Activated CD8-positive, alpha-beta memory T cell treated with anti-CD3 and anti-CD28 coated beads for 24 hours (primary cell): ENCODE results near the gene CAPN15.
"Not testable (repeated sequence)": the region's sequence is repeated elsewhere in the genome, so short reads cannot be mapped to it uniquely, and the experiment has no call there.

ENCODE experiments used
- DNase-seq: peaks from one replicate; pipeline ENCODE4 v3.0.0-alpha.2; 2020

Gene CAPN15

DNA sequence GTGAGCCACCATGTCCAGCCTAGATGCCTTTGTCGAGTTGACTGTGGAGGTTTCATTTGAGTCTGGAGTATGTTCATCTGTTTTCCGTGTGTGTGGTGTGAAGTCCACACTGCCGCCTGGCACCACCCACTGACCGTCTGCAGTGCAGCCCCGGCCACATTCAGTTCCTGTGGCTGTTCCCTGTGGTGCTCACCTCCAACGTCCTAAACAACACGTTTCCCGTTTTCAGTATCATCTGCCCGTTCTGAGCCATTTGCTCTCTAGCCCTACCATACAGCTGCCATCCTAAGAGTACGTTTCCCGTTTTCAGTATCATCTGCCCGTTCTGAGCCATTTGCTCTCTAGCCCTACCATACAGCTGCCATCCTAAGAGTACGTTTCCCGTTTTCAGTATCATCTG, 20.0 kb upstream of the CAPN15 start:
- DNase-seq = not testable (repeated sequence)

DNA sequence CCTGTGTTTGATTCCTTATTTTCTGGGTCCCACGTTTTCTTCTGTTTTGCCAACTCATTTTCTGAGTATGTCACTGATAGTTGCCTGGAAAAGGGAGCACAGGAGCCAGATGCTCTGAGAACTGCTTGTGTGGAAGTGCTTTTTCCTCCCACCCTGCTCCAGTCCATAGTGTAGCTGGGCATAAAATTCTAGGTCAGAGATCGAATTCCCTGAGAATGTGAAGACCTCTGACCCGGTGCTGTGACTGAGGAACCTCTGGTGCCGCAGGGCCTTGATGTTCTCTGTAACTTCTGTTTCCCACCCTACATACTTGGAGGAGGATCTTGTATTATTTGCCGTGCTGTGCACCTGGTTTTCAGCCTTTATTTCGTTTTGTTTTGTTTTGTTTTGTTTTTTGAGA, 19.5 kb upstream of the CAPN15 start:
- no peak for DNase-seq

DNA sequence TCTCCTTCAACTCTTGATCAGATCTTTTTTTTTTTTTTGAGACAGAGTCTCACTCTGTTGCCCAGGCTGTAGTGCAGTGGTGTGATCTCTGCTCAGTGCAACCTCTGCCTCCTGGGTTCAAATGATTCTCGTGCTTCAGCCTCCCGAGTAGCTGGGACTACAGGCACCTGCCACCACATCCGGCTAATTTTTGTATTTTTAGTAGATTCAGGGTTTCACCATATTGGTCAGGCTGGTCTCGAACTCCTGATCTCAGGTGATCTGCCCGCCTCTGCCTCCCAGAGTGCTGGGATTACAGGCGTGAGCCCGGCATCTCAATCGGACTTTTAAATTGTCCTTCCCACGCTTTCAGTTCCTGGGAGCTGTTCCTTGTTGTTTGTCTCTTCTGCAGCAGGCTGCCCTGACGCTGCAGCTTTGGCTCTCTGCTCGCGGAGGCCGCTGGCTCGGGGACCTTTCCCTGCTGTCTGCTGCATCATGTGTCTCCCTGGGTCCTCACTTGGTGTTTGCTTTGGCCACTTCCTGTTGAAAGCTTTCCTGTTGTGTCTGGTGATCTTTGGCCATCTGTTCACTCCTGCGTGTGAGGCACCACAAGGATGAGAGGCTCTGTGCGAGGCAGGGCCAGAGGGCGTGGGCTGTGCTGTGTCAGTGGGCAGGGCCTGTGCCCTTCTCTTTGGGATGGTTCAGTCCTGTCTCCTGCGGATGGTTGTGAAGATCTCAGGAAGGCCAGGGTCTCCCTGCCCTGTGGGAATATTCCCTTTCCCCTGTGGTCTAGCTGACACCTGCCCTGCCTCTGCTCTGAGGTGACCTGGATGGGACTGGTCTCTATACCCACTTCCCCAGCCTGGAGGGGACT, 18.4 kb upstream of the CAPN15 start:
- no peak for DNase-seq

DNA sequence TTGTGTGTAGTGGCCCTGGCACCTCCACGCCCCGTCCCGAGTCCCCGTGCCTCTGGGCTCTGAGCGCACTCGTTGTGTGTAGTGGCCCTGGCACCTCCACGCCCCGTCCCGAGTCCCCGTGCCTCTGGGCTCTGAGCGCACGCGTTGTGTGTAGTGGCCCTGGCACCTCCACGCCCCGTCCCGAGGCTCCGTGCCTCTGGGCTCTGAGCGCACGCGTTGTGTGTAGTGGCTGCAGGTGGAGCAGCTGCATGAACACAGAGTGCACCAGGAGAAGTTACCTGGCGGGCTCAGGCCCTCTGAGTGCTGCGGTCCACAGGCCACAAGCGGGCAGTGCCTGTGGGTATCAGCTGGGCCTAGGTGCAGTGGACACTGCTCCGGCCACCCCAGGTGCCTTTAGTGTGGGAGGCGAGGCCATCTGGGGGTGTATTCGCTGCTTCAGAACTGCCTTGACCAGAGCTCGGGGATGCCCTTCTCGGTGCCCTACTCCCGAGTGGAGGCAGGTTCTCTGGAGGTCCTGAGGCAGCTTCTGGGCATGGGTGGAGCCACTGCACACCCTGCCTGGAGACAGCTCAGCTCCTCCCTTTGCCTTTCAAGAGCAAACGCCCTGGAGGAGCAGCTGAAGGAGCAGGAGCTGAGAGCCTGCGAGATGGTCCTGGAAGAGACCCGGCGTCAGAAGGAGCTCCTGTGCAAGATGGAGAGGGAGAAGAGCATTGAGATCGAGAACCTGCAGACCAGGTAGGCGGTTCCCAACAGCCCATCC, 17.3 kb upstream of the CAPN15 start:
- no peak for DNase-seq

DNA sequence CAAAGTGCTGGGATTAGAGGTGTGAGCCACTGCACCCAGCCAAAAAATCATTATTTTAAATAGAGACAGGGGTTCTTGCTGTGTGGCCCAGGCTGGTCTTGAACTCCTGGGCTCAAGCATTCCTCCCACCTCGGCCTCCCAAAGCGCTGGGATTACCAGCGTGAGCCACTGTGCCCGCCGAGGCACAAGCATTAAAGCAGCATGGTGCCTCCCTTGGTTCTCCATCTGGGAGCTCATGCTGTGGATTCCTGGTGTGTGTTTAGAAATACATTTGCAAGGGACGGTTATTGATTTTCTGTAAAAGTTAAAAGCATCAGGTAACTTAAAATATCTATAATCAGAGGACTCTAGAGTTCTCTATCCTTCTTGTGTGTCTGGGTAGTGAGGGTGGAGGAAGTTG, 14.7 kb upstream of the CAPN15 start:
- no peak for DNase-seq

DNA sequence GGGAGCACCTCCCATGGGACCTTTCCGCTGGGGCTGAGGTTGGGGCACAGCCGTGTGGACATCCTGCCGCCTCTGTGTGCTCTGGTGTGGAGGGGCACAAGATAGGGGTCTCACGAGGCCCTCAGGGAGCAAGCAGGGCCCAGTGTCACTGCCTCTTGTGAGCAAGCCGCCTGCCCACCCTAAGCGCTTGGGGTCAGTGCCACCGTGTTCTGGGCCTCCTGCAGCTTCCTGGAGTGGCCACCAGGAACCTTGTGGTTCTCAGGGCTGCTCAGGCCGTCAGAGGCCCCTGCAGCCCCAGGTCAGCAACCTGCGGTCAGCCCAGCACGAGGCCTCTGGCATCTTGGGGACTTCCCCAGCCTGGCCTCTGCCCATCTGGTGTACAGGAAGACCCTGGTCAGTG, 13.6 kb upstream of the CAPN15 start:
- DNase-seq = no peak

DNA sequence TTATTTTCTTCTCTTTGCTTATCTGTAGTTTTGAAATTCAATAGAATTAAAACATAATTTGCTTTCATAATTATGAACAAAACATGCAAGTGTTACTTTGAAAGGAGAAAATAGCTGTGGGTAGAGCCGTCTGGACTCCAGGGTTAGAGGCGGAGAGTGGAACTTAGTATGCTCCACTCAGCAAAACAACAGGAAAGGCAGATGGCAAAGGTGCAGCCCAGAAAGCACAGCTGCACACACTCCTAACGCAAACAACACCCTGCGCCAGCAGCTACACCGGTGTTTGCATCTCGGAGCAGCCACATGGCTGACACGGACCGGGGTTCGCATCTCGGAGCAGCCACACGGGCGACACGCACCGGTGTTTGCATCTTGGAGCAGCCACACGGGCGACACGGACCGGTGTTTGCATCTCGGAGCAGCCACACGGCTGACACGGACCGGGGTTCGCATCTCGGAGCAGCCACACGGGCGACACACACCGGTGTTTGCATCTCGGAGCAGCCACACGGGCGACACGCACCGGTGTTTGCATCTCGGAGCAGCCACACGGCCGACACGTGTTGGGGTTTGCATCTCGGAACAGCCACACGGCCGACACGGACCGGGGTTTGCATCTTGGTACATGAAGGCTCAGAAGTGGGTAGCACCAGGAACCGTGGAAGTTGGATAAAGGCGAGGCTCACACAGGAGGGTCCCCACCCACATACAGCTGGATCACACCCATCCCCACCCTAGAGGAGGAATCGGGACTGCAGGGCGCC, 12.2 kb upstream of the CAPN15 start:
- no peak for DNase-seq

DNA sequence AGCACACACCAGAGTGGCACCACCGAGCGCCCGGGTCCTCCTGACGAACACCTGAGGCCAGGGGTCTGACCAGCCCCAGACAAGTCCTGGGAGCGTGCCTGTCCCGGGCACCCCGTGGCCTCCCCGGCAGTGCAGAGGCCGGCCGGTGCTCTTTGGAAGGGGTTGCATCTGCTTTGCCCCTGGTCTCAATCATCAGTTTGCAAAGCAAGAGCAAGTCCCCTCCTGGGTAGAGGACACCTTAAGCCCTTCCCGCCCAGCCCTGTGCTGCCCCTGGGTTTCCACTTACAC, 11.6 kb upstream of the CAPN15 start:
- no peak for DNase-seq

DNA sequence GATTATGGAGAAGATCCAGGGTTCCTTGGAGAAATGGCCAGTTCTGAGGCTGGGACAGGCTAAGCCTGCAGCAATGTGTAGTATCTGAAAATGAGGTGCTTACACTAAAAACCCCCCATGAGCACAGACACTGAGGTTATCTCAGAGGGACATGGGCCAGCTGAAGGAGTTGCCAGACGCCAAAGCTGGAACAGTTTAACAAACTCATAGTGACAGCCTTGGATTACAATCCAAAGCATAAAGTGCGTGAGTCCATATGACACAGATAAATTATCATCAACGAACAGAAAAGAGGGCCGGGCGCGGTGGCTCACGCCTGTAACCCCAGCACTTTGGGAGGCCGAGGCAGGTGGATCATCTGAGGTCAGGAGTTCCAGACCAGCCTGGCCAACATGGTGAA, 11.2 kb upstream of the CAPN15 start:
- no peak for DNase-seq

DNA sequence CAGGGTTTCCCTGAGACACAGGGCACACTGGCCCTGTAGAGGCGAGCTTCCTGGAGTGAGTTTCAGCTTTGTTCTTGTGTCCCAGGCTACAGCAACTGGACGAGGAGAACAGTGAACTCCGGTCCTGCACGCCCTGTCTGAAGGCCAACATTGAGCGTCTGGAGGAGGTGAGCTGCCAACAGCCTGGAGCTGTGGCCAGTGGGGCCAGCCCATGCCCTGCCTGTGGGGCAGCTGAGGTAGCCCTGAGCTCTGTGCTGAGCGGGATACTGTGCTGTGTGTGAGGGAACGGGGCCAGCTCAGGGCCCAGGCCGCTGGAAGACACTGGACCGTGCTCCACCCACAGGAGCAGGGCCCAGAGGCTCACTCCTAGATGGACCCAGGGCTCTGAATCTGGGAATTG, 8.7 kb upstream of the CAPN15 start:
- no peak for DNase-seq

DNA sequence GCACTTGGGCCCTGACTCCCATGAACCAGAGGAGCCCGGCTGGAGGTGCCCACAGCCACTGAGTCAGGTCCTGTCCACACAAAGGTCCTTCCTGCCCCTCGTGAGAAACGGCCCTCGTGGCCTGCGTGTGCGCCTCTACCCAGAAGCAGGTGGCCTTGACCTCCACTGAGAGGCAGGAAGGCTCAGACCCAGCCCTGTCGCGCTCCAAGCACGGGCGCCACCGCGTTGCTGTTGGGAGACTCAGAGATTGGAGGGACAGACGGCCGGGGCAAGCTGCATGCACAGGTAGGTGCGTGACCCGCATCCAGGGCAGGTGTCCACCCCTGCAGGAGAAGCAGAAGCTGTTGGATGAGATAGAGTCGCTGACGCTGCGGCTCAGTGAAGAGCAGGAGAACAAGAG, 8.1 kb upstream of the CAPN15 start:
- no peak for DNase-seq

DNA sequence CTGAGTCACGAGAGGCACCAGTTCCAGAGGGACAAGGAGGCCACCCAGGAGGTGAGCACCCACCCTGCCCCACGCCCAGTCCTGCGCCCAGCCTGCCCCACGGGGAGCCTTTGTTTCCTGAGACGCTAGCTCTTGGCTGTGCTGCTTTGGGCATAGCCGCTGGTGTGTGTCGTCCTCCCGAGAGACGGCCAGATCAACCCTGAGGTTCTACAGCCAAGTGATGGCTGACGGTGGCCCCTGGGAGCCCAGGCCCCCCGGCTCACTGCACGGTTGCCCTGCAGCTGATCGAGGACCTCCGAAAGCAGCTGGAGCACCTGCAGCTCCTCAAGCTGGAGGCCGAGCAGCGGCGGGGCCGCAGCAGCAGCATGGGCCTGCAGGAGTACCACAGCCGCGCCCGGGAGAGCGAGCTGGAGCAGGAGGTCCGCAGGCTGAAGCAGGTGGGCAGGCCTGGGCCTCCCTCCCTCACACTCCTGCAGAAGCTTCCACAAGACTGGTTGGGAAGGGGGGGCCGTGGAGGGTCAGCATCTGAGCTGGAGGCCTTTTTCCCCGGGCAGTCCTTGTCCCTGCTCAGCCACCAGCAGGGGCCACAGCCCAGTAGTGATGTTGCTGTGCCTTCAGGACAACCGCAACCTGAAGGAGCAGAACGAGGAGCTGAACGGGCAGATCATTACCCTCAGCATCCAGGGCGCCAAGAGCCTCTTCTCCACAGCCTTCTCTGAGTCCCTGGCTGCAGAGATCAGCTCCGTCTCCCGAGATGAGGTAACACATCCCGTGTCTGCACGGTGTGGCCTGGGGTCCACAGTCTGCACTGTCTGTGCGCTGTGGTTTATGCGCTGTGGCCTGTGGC, 7.4 kb upstream of the CAPN15 start:
- no peak for DNase-seq

DNA sequence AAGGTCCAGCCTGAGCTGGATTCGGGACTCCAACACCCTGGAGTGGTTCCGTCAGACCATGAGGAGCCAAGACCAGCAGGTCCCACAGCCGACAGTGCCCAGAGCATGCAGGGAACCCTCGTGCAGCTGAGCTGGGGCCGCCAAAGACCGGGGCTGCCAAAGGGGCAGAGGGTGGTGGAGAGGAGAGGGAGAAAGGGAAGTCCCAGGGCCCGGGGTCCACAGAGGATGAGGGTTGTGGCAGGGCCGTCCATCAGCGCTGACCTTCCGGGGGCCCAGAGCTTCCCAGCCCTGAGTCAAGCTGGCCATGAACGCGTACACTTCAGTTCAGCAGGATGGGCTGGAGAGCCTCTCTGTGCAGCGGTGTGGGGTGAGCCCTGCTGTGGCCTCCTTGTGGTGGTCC, 6.7 kb upstream of the CAPN15 start:
- DNase-seq = no peak

DNA sequence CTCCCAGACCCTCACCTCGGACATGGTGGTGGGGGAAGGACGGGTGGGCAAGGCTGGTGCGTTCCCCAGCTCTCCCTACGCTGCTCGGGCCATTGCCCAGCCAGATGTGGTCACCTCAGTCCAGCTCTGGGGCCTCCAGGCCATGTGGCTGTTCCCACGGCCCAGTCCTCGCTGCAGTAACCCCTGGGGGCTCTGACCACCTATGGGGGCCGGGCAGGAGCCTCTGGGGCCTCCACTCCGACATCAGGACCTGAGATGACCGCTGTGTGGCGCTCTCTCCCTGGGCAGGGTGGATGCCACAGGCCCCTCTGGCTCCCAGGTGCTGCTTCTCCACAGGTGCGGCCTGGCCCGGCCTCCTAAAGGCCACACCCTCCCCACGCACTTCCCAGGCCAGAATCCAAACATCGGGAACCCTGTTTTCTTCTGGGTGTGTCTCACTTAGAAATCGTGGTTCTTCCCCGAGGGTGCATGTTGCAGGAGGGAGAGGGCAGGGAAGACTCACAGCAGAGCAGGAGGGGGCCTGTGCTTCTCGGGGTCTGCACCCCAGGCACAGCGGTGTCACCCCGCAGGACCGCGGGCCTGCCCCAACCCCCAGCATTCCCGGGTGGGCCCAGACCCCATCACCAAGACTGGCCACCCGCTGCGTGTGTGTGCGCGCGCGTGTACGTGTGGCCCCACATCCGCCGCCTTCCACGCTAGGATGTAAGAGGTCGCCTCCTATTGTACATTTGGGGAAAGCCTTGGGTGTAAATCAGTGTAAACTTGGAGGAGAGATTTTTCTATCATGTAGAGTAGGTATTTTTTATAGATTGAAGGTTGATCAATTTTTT, 5.9 kb upstream of the CAPN15 start:
- no peak for DNase-seq

DNA sequence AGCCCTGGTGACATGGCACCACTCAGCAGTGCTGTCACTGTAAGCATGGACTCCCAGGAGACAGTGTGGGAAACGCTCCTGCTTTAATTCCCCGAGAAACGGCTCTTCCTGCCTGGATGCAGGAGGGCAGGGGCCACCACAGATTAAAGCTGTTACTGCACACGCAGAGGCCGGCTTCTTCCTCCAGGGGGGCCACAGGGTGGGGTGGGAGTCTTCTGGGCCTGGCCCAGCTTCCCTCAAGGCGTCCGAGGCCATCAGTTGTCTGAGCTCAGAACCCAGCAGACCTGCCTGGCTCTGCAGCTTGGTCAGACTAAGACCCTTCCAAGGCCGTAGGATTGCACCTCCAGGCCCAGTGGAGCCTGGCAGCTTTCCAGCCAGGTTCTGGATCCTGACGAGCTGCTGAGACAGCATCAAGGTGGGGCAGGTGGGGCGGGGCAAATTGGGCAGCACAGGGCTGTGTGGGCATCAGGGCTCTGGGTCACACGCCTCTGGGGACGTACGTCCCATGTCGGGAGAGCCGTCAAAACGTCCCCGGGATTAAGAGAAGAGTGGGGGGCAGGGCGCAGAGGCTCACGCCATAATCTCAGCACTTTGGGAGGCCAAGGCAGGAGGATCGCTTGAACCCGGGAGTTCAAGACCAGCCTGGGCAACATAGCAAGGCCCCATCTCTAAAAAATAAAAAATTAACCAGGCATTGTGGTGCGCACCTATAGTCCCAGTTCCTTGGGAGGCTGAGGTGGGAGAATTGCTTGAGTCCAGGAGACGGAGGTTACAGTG, 5.0 kb upstream of the CAPN15 start:
- no peak for DNase-seq

DNA sequence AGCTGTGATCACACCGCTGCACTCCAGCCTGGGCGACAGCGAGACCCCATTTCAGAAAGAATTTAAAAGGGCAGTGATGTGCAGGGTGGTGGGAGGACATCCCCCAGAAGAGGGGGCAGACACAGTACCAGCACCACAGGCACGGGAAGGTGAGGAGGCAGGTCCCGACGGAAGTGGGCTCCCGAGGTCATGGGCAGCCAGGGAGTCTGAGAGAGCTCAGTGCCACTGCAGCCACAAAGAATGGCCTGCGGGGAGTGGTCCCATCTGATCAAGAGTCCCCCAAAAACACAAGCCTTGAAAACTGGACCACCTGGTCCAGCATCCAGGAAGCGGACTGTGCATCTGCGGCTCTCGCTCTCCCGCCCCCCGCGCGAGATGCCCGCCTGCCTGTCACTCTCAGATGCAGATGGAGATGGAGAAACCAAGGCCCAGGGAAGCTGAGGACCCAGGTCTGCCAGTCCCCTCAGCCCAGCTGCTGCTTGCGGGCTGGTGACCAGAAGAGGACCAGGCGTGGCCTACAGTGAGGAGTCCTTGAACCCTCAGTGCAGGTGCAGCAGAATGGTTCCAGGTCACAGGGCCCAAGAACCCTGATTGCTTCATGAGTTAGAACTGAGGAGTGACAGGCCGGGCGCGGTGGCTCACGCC, 4.3 kb upstream of the CAPN15 start:
- DNase-seq = no peak

DNA sequence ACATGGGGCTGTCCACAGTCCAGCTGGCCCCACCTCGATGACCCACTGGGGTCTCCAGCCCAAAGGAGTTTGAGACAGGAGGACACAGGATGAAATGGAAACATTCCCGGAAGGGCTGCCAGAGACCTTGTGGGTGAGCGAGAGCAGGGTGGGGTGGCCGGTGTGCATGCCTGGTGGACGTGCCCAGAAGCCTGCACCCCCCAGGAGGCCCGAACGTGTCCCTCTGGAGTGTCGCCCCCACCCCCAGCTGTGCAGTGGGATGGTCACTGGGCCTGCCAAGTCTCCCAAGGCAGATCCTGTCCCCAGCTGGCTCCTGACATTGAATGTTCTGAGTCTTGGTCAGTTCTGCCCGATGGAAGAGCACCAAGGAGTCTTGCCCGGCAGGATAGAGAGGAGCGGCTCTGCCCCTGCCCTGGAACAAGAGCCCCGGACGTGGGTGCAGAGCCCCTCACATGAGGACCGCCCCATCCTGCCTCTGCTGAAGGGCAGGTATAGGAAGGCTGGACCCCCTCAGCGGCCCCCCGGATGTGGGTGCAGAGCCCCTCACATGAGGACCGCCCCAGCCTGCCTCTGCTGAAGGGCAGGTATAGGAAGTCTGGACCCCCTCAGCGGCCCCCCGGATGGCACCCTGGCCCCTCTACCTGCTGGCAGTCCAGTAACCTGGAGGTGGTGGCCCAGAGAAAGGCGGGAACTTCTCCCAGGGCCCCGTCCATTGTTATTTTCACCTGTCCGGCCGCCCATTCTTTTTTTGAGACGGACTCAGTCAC, 3.1 kb upstream of the CAPN15 start:
- no peak for DNase-seq

DNA sequence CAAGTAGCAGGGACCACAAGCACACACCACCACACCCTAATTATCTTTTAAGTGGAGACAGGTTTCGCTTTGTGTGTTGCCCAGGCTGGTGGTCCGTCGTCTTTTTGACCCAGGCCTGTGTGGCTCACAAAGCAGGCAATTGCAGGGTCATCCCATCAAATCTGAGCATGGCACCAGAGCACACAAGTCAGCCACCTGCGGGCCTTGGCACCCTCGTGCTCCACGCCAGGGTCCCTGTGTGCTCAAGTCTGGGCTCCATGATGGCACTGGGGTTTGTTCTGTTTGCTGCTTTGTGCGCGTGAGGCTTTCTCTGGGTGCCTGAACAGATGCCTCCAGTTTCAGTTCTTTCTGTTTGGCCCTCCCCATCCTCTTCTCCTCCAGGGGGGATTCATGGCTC, 2.4 kb upstream of the CAPN15 start:
- no peak for DNase-seq

DNA sequence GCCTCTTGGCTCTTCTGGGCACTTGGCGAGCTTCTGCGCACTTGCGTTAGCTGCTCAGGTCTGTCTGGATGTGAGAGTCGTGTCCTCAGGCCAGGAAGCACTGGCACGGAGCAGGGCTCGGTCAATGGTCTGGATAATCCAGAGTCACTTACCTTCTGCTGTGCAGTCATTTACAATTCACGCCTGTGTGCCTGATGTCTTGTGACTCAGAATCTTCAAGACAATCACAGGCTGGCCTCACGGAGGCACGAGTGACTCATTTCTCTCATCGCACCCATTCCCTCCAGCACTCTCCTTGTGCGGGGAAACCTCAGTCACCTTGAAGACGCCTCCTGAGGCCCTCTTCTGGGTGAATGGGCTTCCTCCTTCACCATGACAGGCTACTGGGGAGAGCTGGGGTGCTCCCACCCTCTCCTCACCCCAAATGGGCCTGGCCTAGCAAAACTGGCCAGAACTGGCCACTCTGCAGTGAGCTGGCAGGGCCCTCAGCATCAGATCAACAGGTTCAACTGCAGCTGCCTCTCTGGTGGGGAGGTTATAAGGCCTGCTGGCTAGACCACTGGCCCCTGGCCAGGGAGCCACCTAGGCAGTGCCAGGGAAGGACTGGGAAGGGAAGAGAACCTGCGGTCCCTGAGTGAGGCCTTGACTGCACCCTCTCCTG, 1.9 kb upstream of the CAPN15 start:
- peak; percentile 86 for DNase-seq
